ENCODE measurements around the gene RALB.
"Not testable (repeated sequence)": the region's sequence is repeated elsewhere in the genome, so short reads cannot be mapped to it uniquely, and the experiment has no call there.

RALB gene

GRCh38 chr2:120293096-120294007 is 40.7 kb downstream of the RALB start:
- DNase-seq (ENCODE audit: low read depth in 2 of 2): no peak

GRCh38 chr2:120294008-120294340 is 41.3 kb downstream of the RALB start:
- DNase-seq (ENCODE audit: low read depth in 2 of 2): no peak

- no peak for DNase-seq (ENCODE audit: low read depth in 2 of 2)
Observed at GRCh38 chr2:120298173-120298835, 45.7 kb downstream of the RALB start.

- DNase-seq (ENCODE audit: low read depth in 2 of 2): no peak
Observed at GRCh38 chr2:120299004-120299403, 46.4 kb downstream of the RALB start.

- DNase-seq (ENCODE audit: low read depth in 2 of 2): no peak
Observed at GRCh38 chr2:120299561-120299960, 46.9 kb downstream of the RALB start.

- DNase-seq (ENCODE audit: low read depth in 2 of 2): no peak
Observed at GRCh38 chr2:120300385-120300784, 47.7 kb downstream of the RALB start.

GRCh38 chr2:120301284-120301683 is 48.6 kb downstream of the RALB start:
- peak; percentile 35 for DNase-seq (ENCODE audit: low read depth in 2 of 2)

GRCh38 chr2:120302301-120302700 is 49.6 kb downstream of the RALB start:
- DNase-seq (ENCODE audit: low read depth in 2 of 2): no peak

- no peak for DNase-seq (ENCODE audit: low read depth in 2 of 2)
Observed at GRCh38 chr2:120303177-120303576, 50.5 kb downstream of the RALB start.

- no peak for DNase-seq (ENCODE audit: low read depth in 2 of 2)
Observed at GRCh38 chr2:120305296-120305695, 52.6 kb downstream of the RALB start.

- no peak for DNase-seq (ENCODE audit: low read depth in 2 of 2)
Observed at GRCh38 chr2:120305937-120306490, 53.4 kb downstream of the RALB start.

GRCh38 chr2:120307482-120307881 is 54.8 kb downstream of the RALB start:
- DNase-seq (ENCODE audit: low read depth in 2 of 2): no peak

- no peak for DNase-seq (ENCODE audit: low read depth in 2 of 2)
Observed at GRCh38 chr2:120308038-120308910, 55.6 kb downstream of the RALB start.

- no peak for DNase-seq (ENCODE audit: low read depth in 2 of 2)
Observed at GRCh38 chr2:120310136-120310535, 57.5 kb downstream of the RALB start.

GRCh38 chr2:120310841-120311240 is 58.2 kb downstream of the RALB start:
- DNase-seq (ENCODE audit: low read depth in 2 of 2): not testable (repeated sequence)

- no peak for DNase-seq (ENCODE audit: low read depth in 2 of 2)
Observed at GRCh38 chr2:120312076-120312475, 59.4 kb downstream of the RALB start.

GRCh38 chr2:120312860-120313694 is 60.4 kb downstream of the RALB start:
- DNase-seq (ENCODE audit: low read depth in 2 of 2): peak; percentile 34 to 42

GRCh38 chr2:120313695-120314615 is 61.3 kb downstream of the RALB start:
- no peak for DNase-seq (ENCODE audit: low read depth in 2 of 2)

- no peak for DNase-seq (ENCODE audit: low read depth in 2 of 2)
Observed at GRCh38 chr2:120314690-120315366, 62.2 kb downstream of the RALB start.
